ENCODE data around the gene PTDSS2.
"Not testable (repeated sequence)": the region's sequence is repeated elsewhere in the genome, so short reads cannot be mapped to it uniquely, and the experiment has no call there.

Gene PTDSS2

DNA sequence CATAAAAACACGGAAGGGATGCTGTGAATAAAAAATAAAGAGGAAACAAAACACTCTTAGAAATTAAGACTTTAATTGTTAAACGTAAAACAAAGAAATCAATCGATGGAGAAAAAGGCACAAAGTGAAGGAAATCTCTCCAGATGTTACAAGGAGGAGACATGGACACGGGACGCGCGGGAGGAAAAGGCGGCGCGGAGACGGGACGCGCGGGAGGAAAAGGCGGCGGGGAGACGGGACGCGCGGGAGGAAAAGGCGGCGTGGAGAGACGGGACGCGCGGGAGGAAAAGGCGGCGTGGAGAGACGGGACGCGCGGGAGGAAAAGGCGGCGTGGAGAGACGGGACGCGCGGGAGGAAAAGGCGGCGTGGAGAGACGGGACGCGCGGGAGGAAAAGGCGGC lies 25.3 kb upstream of the PTDSS2 start:
- not testable (repeated sequence) for H3K4me1 ChIP-seq (ENCODE audit: insufficient read depth, low read length); H3K9ac ChIP-seq (ENCODE audit: low read depth, low read length); H3K4me3 ChIP-seq (ENCODE audit: low read length); H3K36me3 ChIP-seq (ENCODE audit: insufficient read depth, low read length); H3K27me3 ChIP-seq (ENCODE audit: insufficient read depth, low read length); H3K9me3 ChIP-seq (ENCODE audit: insufficient read depth, low read depth, low read length); H3K27ac ChIP-seq (ENCODE audit: low read depth, low read length)
- WGBS = 93% methylated on average over 29 of the region's 45 CpGs

DNA sequence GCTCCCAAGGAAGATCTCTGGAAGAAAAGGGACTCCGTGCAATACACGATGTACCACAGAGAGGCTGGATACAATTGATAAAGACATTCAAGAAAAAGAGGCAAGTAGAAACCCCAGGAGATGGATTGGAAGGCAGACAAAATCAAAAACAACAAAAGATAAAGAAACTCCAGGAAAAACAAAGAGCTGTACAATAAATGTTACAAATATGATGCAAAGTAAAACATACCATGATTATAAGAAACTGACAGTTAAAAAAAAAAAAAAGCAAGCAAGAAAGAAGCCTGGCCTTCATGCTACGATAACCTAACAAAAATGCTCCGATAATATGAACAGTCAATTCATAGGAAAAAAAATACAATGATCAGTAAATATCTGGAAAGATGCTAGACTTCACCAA lies 24.8 kb upstream of the PTDSS2 start:
- no peaks in the 10 kb centered on the region for H3K36me3 ChIP-seq (ENCODE audit: insufficient read depth, low read length)
- peaks cover 10% of the 10 kb centered on the region; the same call in 1 of the 2 replicates for H3K27me3 ChIP-seq (ENCODE audit: insufficient read depth, low read length)
- 85% methylated on average over 4 of the region's 4 CpGs for WGBS
- no peak overlapping the region for H3K9ac ChIP-seq (ENCODE audit: low read depth, low read length)
- no peaks in the 10 kb centered on the region for H3K9me3 ChIP-seq (ENCODE audit: insufficient read depth, low read depth, low read length)
- no peak overlapping the region for H3K4me3 ChIP-seq (ENCODE audit: low read length)
- H3K27ac ChIP-seq (ENCODE audit: low read depth, low read length) = no peak overlapping the region
- H3K4me1 ChIP-seq (ENCODE audit: insufficient read depth, low read length) = no peaks in the 10 kb centered on the region

DNA sequence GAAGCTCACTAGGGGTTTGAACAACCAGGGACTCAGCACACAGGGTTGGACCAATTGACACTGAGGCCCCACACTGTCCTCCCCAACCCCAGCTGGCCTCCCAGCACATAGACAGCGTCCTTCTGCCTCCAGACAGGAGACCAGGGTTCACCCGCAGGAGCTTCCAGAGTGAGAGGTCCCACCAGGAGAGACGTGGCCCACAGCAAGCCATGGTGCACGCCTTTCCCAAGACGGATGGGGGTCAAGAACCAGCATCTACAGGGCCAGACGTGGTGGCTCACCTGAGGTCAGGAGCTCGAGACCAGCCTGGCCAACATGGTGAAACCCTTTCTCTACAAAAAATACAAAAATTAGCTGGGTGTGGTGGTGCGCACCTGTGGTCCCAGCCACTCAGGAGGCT lies 23.2 kb upstream of the PTDSS2 start:
- no peaks in the 10 kb centered on the region for H3K9me3 ChIP-seq (ENCODE audit: insufficient read depth, low read depth, low read length)
- no peak overlapping the region for H3K4me3 ChIP-seq (ENCODE audit: low read length)
- peaks cover 10% of the 10 kb centered on the region; the same call in 1 of the 2 replicates for H3K27me3 ChIP-seq (ENCODE audit: insufficient read depth, low read length)
- no peaks in the 10 kb centered on the region for H3K4me1 ChIP-seq (ENCODE audit: insufficient read depth, low read length)
- H3K36me3 ChIP-seq (ENCODE audit: insufficient read depth, low read length) = no peaks in the 10 kb centered on the region
- H3K27ac ChIP-seq (ENCODE audit: low read depth, low read length) = no peak overlapping the region
- no peak overlapping the region for H3K9ac ChIP-seq (ENCODE audit: low read depth, low read length)
- WGBS = 91% methylated on average over 8 of the region's 8 CpGs

DNA sequence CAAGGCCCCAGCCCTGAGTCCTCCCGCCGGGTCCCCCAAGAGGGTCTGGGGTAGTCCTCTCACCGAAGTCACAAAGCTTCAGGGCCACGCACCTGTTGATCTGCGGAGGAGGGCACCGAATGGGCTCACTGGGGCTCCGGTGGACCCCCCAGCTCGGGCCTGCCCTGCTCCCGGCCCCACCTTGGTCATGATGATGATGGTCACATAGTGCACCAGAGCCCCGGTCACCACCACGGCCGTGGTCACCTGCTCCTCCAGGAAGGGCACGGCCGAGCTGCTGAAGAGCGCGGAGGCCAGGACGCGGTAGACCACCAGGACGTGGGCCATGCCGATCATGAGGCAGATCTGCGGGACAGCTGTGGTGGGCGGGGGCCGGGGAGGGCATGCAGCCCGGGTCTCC lies 21.8 kb upstream of the PTDSS2 start:
- 94% methylated on average over 24 of the region's 24 CpGs for WGBS
- H3K4me3 ChIP-seq (ENCODE audit: low read length) = no peak overlapping the region
- no peaks in the 10 kb centered on the region for H3K9me3 ChIP-seq (ENCODE audit: insufficient read depth, low read depth, low read length)
- H3K36me3 ChIP-seq (ENCODE audit: insufficient read depth, low read length) = no peaks in the 10 kb centered on the region
- no peak overlapping the region for H3K9ac ChIP-seq (ENCODE audit: low read depth, low read length)
- H3K27me3 ChIP-seq (ENCODE audit: insufficient read depth, low read length) = peaks cover 10% of the 10 kb centered on the region; the same call in 1 of the 2 replicates
- H3K4me1 ChIP-seq (ENCODE audit: insufficient read depth, low read length) = no peaks in the 10 kb centered on the region
- no peak overlapping the region for H3K27ac ChIP-seq (ENCODE audit: low read depth, low read length)

DNA sequence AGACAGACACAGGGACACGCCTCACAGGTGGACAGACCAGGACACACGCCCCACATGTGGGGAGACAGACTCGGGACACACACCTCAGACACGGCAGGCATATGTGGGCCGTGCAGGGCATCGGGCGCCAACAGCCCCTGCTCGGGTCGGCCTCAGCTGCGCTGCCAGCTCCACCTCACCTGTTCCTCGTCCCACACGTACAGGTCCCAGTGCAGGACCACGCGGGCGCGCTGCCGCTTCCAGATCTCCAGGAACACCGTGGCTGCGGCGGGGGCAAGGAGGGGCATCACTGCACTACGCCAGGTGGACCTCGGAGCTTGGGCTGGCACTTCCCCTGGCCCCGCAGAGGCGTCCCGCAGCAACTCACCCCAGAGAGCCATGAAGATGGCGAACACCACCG lies 20.7 kb upstream of the PTDSS2 start:
- 90% methylated on average over 27 of the region's 27 CpGs for WGBS
- H3K9me3 ChIP-seq (ENCODE audit: insufficient read depth, low read depth, low read length) = no peaks in the 10 kb centered on the region
- H3K27ac ChIP-seq (ENCODE audit: low read depth, low read length) = no peak overlapping the region
- no peak overlapping the region for H3K4me3 ChIP-seq (ENCODE audit: low read length)
- H3K9ac ChIP-seq (ENCODE audit: low read depth, low read length) = no peak overlapping the region
- peaks cover 7% of the 10 kb centered on the region; the same call in 1 of the 2 replicates for H3K27me3 ChIP-seq (ENCODE audit: insufficient read depth, low read length)
- no peaks in the 10 kb centered on the region for H3K4me1 ChIP-seq (ENCODE audit: insufficient read depth, low read length)
- H3K36me3 ChIP-seq (ENCODE audit: insufficient read depth, low read length) = no peaks in the 10 kb centered on the region

DNA sequence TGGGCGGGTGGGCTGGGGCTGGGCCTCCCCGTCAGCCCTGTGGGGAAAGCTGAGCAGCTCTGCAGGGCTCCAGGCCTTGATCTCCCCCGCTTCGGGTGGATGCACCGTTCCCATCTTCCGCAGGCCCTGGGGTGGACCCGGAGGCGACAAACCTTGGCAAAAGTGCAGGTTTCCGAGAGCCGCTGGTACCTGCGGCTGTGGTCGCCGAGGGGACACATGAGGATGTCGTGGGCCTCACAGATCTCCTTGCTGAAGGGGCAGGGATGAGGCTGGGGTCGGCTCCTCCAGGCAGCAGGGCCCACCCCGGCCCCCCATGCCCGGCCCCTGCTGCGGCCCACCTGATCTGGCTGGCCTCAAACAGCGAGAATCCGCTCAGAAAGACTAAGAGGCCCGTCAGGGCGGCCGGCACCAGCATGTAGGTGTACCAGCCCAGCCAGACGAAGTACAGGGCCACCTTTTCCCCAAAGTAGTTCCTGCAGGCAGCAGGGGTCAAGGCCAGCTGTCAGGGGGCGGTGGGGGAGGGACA lies 20.1 kb upstream of the PTDSS2 start:
- Histone ChIP-seq H3K27me3 (ENCODE audit: insufficient read depth, low read length) (peaks cover 4% of the 10 kb centered on the region; the same call in 1 of the 2 replicates), H3K9me3 (ENCODE audit: insufficient read depth, low read depth, low read length) (no peaks in the 10 kb centered on the region), H3K36me3 (ENCODE audit: insufficient read depth, low read length) (no peaks in the 10 kb centered on the region), H3K27ac (ENCODE audit: low read depth, low read length) (no peak overlapping the region), H3K4me3 (ENCODE audit: low read length) (no peak overlapping the region), H3K9ac (ENCODE audit: low read depth, low read length) (no peak overlapping the region; the same call in 1 of the 2 replicates), H3K4me1 (ENCODE audit: insufficient read depth, low read length) (no peaks in the 10 kb centered on the region)
- 42% methylated on average over 24 of the region's 25 CpGs for WGBS

DNA sequence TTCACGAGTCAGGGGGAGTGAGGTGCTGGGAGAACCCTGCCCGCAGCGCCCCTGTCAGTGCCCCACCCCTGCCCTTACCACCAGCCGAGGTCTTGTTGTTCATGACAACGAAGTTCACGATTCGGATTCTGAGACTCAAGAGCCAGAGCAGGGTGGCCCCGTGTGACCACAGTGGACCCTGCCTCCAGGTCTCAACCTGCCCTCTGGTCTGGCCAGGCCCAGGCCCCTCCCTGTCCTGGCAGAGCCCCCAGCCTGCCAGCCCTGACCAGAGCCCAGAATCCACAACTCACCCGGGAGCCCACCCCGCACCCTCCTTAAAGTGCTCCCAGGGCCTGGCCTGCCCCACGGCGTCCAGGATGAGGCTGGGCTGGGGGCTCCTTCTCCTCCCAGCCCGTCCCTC lies 18.2 kb upstream of the PTDSS2 start:
- Histone ChIP-seq H3K9ac (ENCODE audit: low read depth, low read length) (no peak overlapping the region), H3K4me1 (ENCODE audit: insufficient read depth, low read length) (no peaks in the 10 kb centered on the region), H3K27me3 (ENCODE audit: insufficient read depth, low read length) (no peaks in the 10 kb centered on the region), H3K36me3 (ENCODE audit: insufficient read depth, low read length) (no peaks in the 10 kb centered on the region), H3K27ac (ENCODE audit: low read depth, low read length) (no peak overlapping the region), H3K4me3 (ENCODE audit: low read length) (no peak overlapping the region), H3K9me3 (ENCODE audit: insufficient read depth, low read depth, low read length) (no peaks in the 10 kb centered on the region)
- WGBS = 92% methylated on average over 13 of the region's 13 CpGs

DNA sequence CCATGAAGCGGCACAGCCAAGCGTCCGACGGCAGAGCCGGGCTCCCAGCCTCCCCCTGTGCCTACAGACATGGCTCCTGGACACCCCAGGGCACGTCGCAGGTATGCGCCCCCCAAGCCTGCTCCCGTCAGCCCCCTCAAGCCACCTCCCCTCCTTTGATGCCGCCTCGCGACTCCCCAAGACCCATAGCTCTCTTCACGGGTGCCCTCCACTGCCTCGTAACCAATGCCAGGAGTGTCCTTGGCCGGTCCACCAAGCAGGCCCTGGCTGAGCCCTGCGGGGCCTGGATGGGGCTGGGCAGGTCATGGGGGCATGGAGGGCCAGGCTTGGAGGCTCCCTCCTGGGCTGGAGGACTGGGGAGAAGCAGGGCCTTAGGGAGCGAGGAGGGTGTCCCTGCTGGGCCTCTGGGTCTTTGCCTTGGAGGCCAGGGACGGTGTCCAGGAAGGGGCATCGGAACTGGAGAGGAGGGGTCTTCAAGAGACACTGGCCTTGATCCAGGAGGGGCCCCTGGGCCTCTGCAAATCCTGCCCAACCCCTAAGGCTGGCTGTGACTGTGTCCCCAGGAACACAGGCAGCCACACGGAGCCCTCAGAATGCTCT lies 17.5 kb upstream of the PTDSS2 start:
- Histone ChIP-seq H3K27me3 (ENCODE audit: insufficient read depth, low read length) (no peaks in the 10 kb centered on the region), H3K36me3 (ENCODE audit: insufficient read depth, low read length) (no peaks in the 10 kb centered on the region), H3K27ac (ENCODE audit: low read depth, low read length) (no peak overlapping the region), H3K4me1 (ENCODE audit: insufficient read depth, low read length) (no peaks in the 10 kb centered on the region), H3K9ac (ENCODE audit: low read depth, low read length) (no peak overlapping the region), H3K9me3 (ENCODE audit: insufficient read depth, low read depth, low read length) (no peaks in the 10 kb centered on the region), H3K4me3 (ENCODE audit: low read length) (no peak overlapping the region)
- 94% methylated on average over 20 of the region's 20 CpGs for WGBS

DNA sequence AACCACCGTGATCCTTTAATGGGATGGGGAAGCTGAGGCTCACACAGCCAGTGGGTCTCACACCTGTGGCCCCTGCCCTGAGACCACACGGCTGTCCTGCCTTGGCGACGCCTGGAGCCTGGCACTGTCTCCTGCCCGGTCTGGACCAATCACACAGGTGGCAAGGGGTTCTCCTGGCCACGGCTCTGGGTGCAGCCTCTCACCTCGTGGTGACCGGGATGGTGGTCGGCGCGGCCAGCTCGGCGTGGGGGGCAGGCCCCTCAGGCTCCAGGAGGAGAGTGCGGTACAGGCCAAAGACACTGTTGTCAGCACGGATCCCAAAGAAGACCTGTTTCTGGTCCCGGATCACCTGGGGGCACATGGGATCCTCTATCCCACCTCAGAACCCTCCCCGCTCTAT lies 17.0 kb upstream of the PTDSS2 start:
- Histone ChIP-seq H3K36me3 (ENCODE audit: insufficient read depth, low read length) (no peaks in the 10 kb centered on the region), H3K9ac (ENCODE audit: low read depth, low read length) (no peak overlapping the region), H3K27me3 (ENCODE audit: insufficient read depth, low read length) (no peaks in the 10 kb centered on the region), H3K27ac (ENCODE audit: low read depth, low read length) (no peak overlapping the region), H3K4me1 (ENCODE audit: insufficient read depth, low read length) (no peaks in the 10 kb centered on the region), H3K4me3 (ENCODE audit: low read length) (no peak overlapping the region), H3K9me3 (ENCODE audit: insufficient read depth, low read depth, low read length) (no peaks in the 10 kb centered on the region)
- 91% methylated on average over 17 of the region's 17 CpGs for WGBS

DNA sequence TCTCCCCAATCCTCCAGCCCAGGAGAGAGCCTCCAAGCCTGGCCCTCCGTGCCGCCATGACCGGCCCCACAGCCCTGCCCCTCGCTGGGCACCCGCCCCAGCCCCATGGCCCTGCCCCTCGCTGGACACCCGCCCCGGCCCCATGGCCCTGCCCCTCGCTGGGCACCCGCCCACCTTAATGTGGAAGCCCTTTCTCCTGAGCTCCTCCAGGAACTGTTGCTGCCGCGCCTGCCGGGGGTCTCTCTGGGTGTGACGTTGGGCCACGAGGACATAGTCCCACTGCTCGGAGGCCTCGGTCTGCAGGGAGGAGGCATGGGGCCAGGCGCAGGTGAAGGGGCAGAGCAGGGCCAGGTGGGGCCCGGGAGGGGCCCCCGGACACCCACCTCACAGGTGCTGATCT lies 16.4 kb upstream of the PTDSS2 start:
- Histone ChIP-seq H3K4me1 (ENCODE audit: insufficient read depth, low read length) (no peaks in the 10 kb centered on the region), H3K27ac (ENCODE audit: low read depth, low read length) (no peak overlapping the region), H3K9me3 (ENCODE audit: insufficient read depth, low read depth, low read length) (no peaks in the 10 kb centered on the region), H3K36me3 (ENCODE audit: insufficient read depth, low read length) (no peaks in the 10 kb centered on the region), H3K27me3 (ENCODE audit: insufficient read depth, low read length) (no peaks in the 10 kb centered on the region), H3K9ac (ENCODE audit: low read depth, low read length) (no peak overlapping the region), H3K4me3 (ENCODE audit: low read length) (no peak overlapping the region)
- 87% methylated on average over 20 of the region's 20 CpGs for WGBS

DNA sequence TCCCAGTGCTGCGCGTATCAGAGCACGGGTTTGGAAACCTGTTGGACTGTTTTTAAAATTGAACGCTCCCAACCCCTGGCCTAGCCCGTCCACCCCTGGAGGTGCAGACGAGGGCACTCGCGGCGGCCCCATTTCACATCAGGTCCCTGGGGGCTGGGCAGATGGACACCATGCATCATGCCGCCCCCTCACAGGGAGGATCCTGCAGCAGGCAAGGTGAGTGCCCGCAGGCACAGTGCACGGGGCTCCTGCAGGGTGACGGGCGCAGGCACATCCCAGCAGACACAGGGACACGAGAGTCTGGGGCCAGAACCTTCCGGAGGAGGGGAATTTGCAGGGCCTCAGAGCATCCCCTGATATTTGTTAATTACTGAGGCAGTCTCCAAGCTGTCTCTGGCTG lies 15.6 kb upstream of the PTDSS2 start:
- Histone ChIP-seq H3K4me3 (ENCODE audit: low read length) (no peak overlapping the region), H3K9me3 (ENCODE audit: insufficient read depth, low read depth, low read length) (no peaks in the 10 kb centered on the region), H3K27ac (ENCODE audit: low read depth, low read length) (no peak overlapping the region), H3K4me1 (ENCODE audit: insufficient read depth, low read length) (no peaks in the 10 kb centered on the region), H3K36me3 (ENCODE audit: insufficient read depth, low read length) (no peaks in the 10 kb centered on the region), H3K27me3 (ENCODE audit: insufficient read depth, low read length) (no peaks in the 10 kb centered on the region), H3K9ac (ENCODE audit: low read depth, low read length) (no peak overlapping the region)
- WGBS = 89% methylated on average over 16 of the region's 16 CpGs

Measured in HUES64 (cell line).